ENCODE results near the gene RTP3. TPM values are rescaled to one million over a fixed set of nuclear protein-coding genes. Genes with fewer than 3 reads are reported as not detected.

RTP3 gene
- total and polyA plus RNA-seq, 2 experiments from 2014 or later = 0.16 TPM; not detected in 1

DNA sequence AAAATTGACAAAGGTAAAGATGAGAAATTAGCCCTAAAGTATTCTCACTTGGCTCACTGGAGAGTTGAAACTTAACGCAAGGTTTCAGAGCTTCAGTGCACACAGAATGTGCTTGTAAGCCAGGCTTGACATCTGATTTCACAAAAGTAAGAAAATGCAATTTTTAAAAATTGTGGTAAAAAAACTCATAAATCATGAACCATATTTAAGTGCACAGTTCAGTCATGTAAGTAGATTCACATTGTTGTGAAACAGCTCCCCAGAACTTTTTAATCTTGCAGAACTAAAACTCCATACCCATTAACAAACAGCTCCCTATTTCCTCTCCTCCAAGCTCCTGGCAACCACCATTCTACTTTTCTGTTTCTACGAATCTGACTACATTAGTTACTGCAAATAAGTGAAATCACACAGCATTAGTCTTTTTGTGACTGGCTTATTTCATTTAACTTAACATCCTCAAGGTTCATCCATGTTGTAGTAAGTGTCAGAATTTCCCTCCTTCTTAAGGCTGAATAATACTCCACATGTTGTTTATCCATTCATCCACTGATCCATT, 14.5 kb downstream of the RTP3 start:
- ATAC-seq = no peak
- H2AFZ ChIP-seq = no peak overlapping the region

DNA sequence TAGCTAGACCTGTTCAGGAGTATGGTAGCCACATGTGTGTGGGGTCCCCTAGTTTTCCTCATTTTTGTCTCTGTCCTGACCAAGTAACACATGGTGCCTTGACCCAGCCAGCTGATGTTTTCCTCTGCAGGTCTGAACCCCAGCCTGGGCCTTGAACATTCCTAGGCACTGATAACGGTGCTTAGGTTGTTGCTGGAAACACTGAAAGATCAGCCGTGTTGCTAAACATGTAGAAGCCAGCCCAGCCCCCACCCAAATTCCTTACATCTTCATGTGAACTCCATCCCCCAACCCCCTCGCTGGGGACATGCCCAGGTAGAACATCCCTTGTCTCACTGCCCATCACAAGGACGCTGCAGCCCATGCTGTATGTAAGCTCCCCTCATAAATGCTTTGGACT, 18.7 kb downstream of the RTP3 start:
- Mint-ChIP-seq H3K36me3 (ENCODE audit: low read depth) (peaks cover 3% of the 10 kb centered on the region; the same call in 1 of the 3 replicates), H3K4me3 (no peak overlapping the region), H3K27me3 (ENCODE audit: insufficient read depth, low read depth, poor library complexity) (no peaks in the 10 kb centered on the region), H3K9me3 (no peaks in the 10 kb centered on the region), H3K4me1 (peaks cover 7% of the 10 kb centered on the region), H3K27ac (no peak overlapping the region)
- Histone ChIP-seq H3K27me3 (ENCODE audit: insufficient read depth) (no peaks in the 10 kb centered on the region), H4K20me1 (replicated peaks; ENCODE audit: insufficient read depth) (no peaks in the 10 kb centered on the region), H3K4me1 (ENCODE audit: insufficient read depth) (no peaks in the 10 kb centered on the region; the same call in 1 of the 2 replicates), H3K27ac (ENCODE audit: low read depth) (no peak overlapping the region), H3K4me3 (no peak overlapping the region), H3K36me3 (ENCODE audit: insufficient read depth) (no peaks in the 10 kb centered on the region), H3K9me2 (ENCODE audit: insufficient read depth) (no peaks in the 10 kb centered on the region), H2AFZ (no peak overlapping the region), H3K79me2 (replicated peaks; ENCODE audit: insufficient read depth) (no peaks in the 10 kb centered on the region), H3K4me2 (no peak overlapping the region), H3F3A (replicated peaks; ENCODE audit: low read depth) (no peaks in the 10 kb centered on the region; the same call in 1 of the 2 replicates)
- ATAC-seq (no peak), DNase-seq (ENCODE audit: low spot score) (no peak)
- no peak for TF ChIP-seq POLR2AphosphoS5 (IDR thresholded peaks at IDR 0.05; ENCODE audit: low read depth)
- no peak for TF ChIP-seq STAT1 (IDR thresholded peaks at IDR 0.05; ENCODE audit: unreplicated experiment)
- no peak for TF ChIP-seq EZH2phosphoT487 (IDR thresholded peaks at IDR 0.05; ENCODE audit: unreplicated experiment)
- TF ChIP-seq, protein P1, sequence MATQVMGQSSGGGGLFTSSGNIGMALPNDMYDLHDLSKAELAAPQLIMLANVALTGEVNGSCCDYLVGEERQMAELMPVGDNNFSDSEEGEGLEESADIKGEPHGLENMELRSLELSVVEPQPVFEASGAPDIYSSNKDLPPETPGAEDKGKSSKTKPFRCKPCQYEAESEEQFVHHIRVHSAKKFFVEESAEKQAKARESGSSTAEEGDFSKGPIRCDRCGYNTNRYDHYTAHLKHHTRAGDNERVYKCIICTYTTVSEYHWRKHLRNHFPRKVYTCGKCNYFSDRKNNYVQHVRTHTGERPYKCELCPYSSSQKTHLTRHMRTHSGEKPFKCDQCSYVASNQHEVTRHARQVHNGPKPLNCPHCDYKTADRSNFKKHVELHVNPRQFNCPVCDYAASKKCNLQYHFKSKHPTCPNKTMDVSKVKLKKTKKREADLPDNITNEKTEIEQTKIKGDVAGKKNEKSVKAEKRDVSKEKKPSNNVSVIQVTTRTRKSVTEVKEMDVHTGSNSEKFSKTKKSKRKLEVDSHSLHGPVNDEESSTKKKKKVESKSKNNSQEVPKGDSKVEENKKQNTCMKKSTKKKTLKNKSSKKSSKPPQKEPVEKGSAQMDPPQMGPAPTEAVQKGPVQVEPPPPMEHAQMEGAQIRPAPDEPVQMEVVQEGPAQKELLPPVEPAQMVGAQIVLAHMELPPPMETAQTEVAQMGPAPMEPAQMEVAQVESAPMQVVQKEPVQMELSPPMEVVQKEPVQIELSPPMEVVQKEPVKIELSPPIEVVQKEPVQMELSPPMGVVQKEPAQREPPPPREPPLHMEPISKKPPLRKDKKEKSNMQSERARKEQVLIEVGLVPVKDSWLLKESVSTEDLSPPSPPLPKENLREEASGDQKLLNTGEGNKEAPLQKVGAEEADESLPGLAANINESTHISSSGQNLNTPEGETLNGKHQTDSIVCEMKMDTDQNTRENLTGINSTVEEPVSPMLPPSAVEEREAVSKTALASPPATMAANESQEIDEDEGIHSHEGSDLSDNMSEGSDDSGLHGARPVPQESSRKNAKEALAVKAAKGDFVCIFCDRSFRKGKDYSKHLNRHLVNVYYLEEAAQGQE (IDR thresholded peaks at IDR 0.05; ENCODE audit: unreplicated experiment) = no peak
- no peak for TF ChIP-seq JUNB (IDR thresholded peaks at IDR 0.05; ENCODE audit: unreplicated experiment)
- TF ChIP-seq, protein P2, sequence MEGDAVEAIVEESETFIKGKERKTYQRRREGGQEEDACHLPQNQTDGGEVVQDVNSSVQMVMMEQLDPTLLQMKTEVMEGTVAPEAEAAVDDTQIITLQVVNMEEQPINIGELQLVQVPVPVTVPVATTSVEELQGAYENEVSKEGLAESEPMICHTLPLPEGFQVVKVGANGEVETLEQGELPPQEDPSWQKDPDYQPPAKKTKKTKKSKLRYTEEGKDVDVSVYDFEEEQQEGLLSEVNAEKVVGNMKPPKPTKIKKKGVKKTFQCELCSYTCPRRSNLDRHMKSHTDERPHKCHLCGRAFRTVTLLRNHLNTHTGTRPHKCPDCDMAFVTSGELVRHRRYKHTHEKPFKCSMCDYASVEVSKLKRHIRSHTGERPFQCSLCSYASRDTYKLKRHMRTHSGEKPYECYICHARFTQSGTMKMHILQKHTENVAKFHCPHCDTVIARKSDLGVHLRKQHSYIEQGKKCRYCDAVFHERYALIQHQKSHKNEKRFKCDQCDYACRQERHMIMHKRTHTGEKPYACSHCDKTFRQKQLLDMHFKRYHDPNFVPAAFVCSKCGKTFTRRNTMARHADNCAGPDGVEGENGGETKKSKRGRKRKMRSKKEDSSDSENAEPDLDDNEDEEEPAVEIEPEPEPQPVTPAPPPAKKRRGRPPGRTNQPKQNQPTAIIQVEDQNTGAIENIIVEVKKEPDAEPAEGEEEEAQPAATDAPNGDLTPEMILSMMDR (conservative IDR thresholded peaks at IDR 0.05; ENCODE audit: low read depth in 2 of 2) = no peak
- TF ChIP-seq ZNF114 (CRISPR knock-in tag; IDR thresholded peaks at IDR 0.05) = no peak
- TF ChIP-seq NANOG (IDR thresholded peaks at IDR 0.05; ENCODE audit: borderline replicate concordance) = no peak

More for the DNA sequence above, 14.5 kb downstream of the RTP3 start:
- Histone ChIP-seq H3F3A (replicated peaks; ENCODE audit: low read depth) (0 out of 2 replicates have a peak, but pooled peaks cover 2% of the 10 kb centered on the region), H3K27me3 (ENCODE audit: insufficient read depth) (no peaks in the 10 kb centered on the region), H3K4me2 (no peak overlapping the region), H3K4me1 (ENCODE audit: insufficient read depth) (peaks cover 5% of the 10 kb centered on the region), H3K36me3 (ENCODE audit: insufficient read depth) (no peaks in the 10 kb centered on the region), H4K20me1 (replicated peaks; ENCODE audit: insufficient read depth) (no peaks in the 10 kb centered on the region), H3K79me2 (replicated peaks; ENCODE audit: insufficient read depth) (no peaks in the 10 kb centered on the region), H3K9me2 (ENCODE audit: insufficient read depth) (no peaks in the 10 kb centered on the region), H3K27ac (ENCODE audit: low read depth) (no peak overlapping the region), H3K4me3 (no peak overlapping the region)
- peaks cover 7% of the 10 kb centered on the region for H3K27me3 Mint-ChIP-seq (ENCODE audit: insufficient read depth, low read depth, poor library complexity)
- no peaks in the 10 kb centered on the region for H3K36me3 Mint-ChIP-seq (ENCODE audit: low read depth)
- H3K9me3 Mint-ChIP-seq = no peaks in the 10 kb centered on the region
- no peak for TF ChIP-seq JUNB (IDR thresholded peaks at IDR 0.05; ENCODE audit: unreplicated experiment)
- TF ChIP-seq EZH2phosphoT487 (IDR thresholded peaks at IDR 0.05; ENCODE audit: unreplicated experiment) = no peak
- no peak for TF ChIP-seq NANOG (IDR thresholded peaks at IDR 0.05; ENCODE audit: borderline replicate concordance)
- no peak overlapping the region for H3K27ac Mint-ChIP-seq
- H3K4me3 Mint-ChIP-seq = no peak overlapping the region
- no peak for DNase-seq (ENCODE audit: low spot score)
- peaks cover 7% of the 10 kb centered on the region for H3K4me1 Mint-ChIP-seq

Data from GM23338 (cell line).